Gastroesophageal sphincter (tissue), 3 donors: ENCODE results near the gene ATE1.
"Not testable (repeated sequence)": the region's sequence is repeated elsewhere in the genome, so short reads cannot be mapped to it uniquely, and the experiment has no call there.

Experiments used
- POLR2A ChIP-seq, 2 donors: fragments of 450-650 bp; IDR thresholded peaks; one replicate each; pipeline ENCODE4 v1.6.1; 2017; ENCODE audit warnings: antibody characterized with exemption in 2 of 2, mild to moderate bottlenecking in 2 of 2, moderate library complexity in 1 of 2
- POLR2AphosphoS5 ChIP-seq: sonication (generic); formaldehyde crosslinking; IDR thresholded peaks from one replicate; pipeline ENCODE4 v1.6.1; 2017; ENCODE audit warnings: antibody characterized with exemption
- TF ChIP-seq, protein P1 (sequence below), 4 experiments: fragments of 200-600 bp in 2 of 4; fragments of 450-650 bp in 2 of 4; sonication (generic) in 1 of 4; IDR thresholded peaks; one replicate each; pipeline ENCODE4 v1.5.1; 2017 to 2019; ENCODE audit warnings: antibody characterized with exemption in 4 of 4, mild to moderate bottlenecking in 2 of 4, moderate library complexity in 2 of 4

DNA sequence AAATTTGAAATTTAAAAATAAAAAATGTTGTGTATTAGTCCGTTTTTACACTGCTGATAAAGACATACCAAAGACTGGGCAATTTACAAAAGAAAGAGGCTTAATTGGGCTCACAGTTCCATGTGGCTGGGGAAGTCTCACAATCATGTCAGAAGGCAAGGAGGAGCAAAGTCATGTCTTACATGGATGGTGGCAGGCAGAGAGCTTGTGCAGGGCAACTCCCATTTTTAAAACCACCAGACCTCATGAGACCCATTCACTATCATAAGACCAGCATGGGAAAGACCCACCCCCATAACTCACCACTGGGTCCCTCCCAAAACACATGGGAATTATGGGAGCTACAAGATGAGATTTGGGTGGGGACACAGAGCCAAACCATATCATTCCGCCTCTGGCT is 172.3 kb downstream of the ATE1 start:
- TF ChIP-seq, protein P1, sequence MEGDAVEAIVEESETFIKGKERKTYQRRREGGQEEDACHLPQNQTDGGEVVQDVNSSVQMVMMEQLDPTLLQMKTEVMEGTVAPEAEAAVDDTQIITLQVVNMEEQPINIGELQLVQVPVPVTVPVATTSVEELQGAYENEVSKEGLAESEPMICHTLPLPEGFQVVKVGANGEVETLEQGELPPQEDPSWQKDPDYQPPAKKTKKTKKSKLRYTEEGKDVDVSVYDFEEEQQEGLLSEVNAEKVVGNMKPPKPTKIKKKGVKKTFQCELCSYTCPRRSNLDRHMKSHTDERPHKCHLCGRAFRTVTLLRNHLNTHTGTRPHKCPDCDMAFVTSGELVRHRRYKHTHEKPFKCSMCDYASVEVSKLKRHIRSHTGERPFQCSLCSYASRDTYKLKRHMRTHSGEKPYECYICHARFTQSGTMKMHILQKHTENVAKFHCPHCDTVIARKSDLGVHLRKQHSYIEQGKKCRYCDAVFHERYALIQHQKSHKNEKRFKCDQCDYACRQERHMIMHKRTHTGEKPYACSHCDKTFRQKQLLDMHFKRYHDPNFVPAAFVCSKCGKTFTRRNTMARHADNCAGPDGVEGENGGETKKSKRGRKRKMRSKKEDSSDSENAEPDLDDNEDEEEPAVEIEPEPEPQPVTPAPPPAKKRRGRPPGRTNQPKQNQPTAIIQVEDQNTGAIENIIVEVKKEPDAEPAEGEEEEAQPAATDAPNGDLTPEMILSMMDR (IDR thresholded peaks at IDR 0.05) = not testable (repeated sequence)
- not testable (repeated sequence) for TF ChIP-seq POLR2AphosphoS5; POLR2A (IDR thresholded peaks at IDR 0.05)
